ENCODE measurements around the gene BLM. TPM values are rescaled to one million over a fixed set of nuclear protein-coding genes. Genes with fewer than 3 reads are reported as not detected.

The BLM gene
- total and polyA plus RNA-seq, 2 of the 8 experiments (the other 6 are each of a cell fraction or from before 2014, with no cell fraction given) = 15.2 to 46.7 TPM

DNA sequence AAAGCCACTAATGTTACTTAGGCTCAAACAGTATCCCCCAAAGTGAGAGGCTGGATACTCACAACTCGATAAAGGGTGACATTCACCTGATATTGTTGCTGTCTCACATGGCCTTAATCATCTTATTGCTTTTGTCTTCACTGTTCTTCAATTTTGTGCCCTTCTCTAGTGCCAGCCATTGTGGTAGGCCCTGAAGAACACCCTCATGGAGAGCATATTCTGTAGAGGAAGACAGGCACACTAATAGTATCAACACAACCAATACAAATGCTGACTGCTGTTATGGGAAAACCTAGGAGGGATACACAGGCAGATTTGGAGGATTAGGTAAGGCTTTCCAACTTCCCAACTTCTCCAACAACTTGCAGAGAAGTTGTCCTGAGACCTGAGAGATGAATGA, 4.1 kb upstream of the BLM start:
- 87% methylated on average over 1 of the region's 1 CpG; no CpG with 5 or more reads in 1 of the 2 experiments for WGBS, 2 experiments (ENCODE audit: extremely low coverage in 1 of 2, insufficient coverage in 1 of 2, insufficient read length in 1 of 2, insufficient replicate concordance in 2 of 2, low coverage in 1 of 2, low lambda C conversion rate in 2 of 2, missing lambda C conversion rate in 1 of 2)
- CTCF ChIA-PET (ENCODE audit: partially characterized antibody) = no interaction called here
- no peak for TF ChIP-seq RFX5 (IDR thresholded peaks at IDR 0.05; ENCODE audit: borderline replicate concordance, low read depth, low read length)
- TF ChIP-seq MAFK (IDR thresholded peaks at IDR 0.05; ENCODE audit: low read depth, low read length) = no peak

More for the DNA sequence above, 4.1 kb upstream of the BLM start:
- Histone ChIP-seq H2BK5ac (ENCODE audit: low read depth, low read length) (no peak overlapping the region), H4K20me1 (replicated peaks in 1 of 2; ENCODE audit: control insufficient read depth in 1 of 2, insufficient read depth in 2 of 2, low read length in 2 of 2) (no peaks in the 10 kb centered on the region), H3K9me3 (ENCODE audit: insufficient read depth in 2 of 2, low read depth in 1 of 2, low read length in 1 of 2) (no peaks in the 10 kb centered on the region), H3K4me2 (ENCODE audit: insufficient read depth in 1 of 2, low read depth in 2 of 2, low read length in 2 of 2) (no peak overlapping the region), H3K27ac (ENCODE audit: low read depth, low read length) (no peak overlapping the region), H4K8ac (ENCODE audit: extremely low read depth, insufficient read depth, low read length) (no peak overlapping the region), H3K4ac (replicated peaks; ENCODE audit: insufficient read length, low read depth, low read length) (no peak overlapping the region), H4K91ac (replicated peaks; ENCODE audit: insufficient read length, low read length) (no peak overlapping the region), H3K36me3 (ENCODE audit: control insufficient read depth in 2 of 4, insufficient read depth in 4 of 4, low read length in 3 of 4) (peaks cover 0 to 3% (median 0%) of the 10 kb centered on the region in 4 experiments; a peak in 2 of 8 replicates), H3K4me3 (ENCODE audit: extremely low read depth in 1 of 4, insufficient read depth in 2 of 4, low read depth in 3 of 4, low read length in 4 of 4) (no peak overlapping the region), H3K4me1 (replicated peaks in 1 of 4; ENCODE audit: control insufficient read depth in 3 of 4, insufficient read depth in 4 of 4, low read length in 3 of 4) (peaks cover 0 to 1% (median under 1%) of the 10 kb centered on the region in 4 experiments; a peak in 4 of 7 replicates), H3K79me2 (ENCODE audit: control insufficient read depth in 1 of 2, insufficient read depth in 2 of 2, low read length in 2 of 2) (peaks cover 6 to 16% of the 10 kb centered on the region in 2 experiments), H2BK15ac (ENCODE audit: low read length) (no peak overlapping the region), H4K5ac (ENCODE audit: insufficient read length, low read depth, low read length) (no peak overlapping the region), H3K79me1 (ENCODE audit: low read depth, low read length) (no peaks in the 10 kb centered on the region), H2AFZ (ENCODE audit: low read length) (no peak overlapping the region), H2BK20ac (ENCODE audit: low read length) (no peak overlapping the region), H2BK12ac (ENCODE audit: low read depth, low read length) (no peak overlapping the region), H3K23me2 (ENCODE audit: low read depth, low read length) (peaks cover 11% of the 10 kb centered on the region), H3K23ac (ENCODE audit: insufficient read length) (no peak overlapping the region), H2AK5ac (ENCODE audit: low read depth, low read length) (no peak overlapping the region), H3K14ac (ENCODE audit: insufficient read length) (no peak overlapping the region), H3K56ac (replicated peaks; ENCODE audit: insufficient read length, low read depth, low read length) (no peak overlapping the region), H3K9ac (replicated peaks in 1 of 4; ENCODE audit: extremely low read depth in 1 of 4, low read depth in 3 of 4, low read length in 3 of 4) (no peak overlapping the region; a peak in 1 of 7 replicates), H3K27me3 (replicated peaks in 1 of 4; ENCODE audit: control insufficient read depth in 3 of 4, extremely low read depth in 1 of 4, insufficient read depth in 3 of 4, low read length in 3 of 4) (no peaks in the 10 kb centered on the region), H2BK120ac (replicated peaks; ENCODE audit: low read depth, low read length) (no peak overlapping the region), H3K18ac (ENCODE audit: extremely low read depth, low read length) (no peak overlapping the region)
- POLR2A ChIA-PET (ENCODE audit: partially characterized antibody) = no interaction called here
- no peak for FAIRE-seq
- no peak for DNase-seq (ENCODE audit: low read depth in 1 of 2, low spot score in 2 of 2)

All from H1 (cell line).